Right hindlimb (tissue), 1 donor: Measurements from ENCODE around the gene PRRG4.
"Not testable (repeated sequence)": the region's sequence is repeated elsewhere in the genome, so short reads cannot be mapped to it uniquely, and the experiment has no call there.

Experiments used
- DNase-seq: peaks from one replicate; pipeline ENCODE4 v3.0.0-alpha.2; 2018

PRRG4 gene

DNA sequence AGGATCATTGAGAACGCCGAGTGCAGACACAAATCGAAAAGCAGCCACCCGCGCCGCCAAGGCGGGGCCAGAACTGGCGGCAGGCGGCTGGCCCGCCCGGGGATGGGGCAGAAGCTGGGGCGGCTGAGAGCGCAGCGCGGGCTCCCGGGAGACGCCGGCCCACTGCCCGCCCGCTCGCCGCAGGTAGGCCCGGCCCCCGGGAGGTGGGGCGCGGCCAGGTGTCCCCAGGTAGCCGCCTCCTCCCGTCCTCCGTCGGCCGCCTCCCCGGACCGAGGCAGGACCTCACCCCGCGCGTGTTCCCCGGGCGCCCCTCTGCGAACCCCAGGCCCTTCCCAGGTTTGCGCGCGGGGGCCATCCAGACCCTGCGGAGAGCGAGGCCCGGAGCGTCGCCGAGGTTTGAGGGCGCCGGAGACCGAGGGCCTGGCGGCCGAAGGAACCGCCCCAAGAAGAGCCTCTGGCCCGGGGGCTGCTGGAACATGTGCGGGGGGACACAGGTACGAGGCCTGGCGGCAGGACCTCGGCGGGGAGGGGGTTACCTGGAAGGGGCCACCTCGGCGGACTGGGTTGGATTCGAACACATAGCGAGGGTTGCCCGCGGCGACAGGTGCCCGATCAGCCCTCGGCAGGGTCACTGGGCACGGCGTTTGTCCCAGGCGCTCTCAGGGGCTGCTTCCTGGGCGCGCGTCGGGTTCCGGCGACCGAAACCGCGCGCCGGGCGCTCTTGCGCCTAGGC, at the start of gene PRRG4:
PRRG4 (plus strand) TSS at position 248 of the 733 bp plus-strand sequence. CDS start 603 bp downstream, outside the sequence.
- DNase-seq, result no peak

GRCh38 chr11:32780839-32781238, 48.9 kb upstream of the PRRG4 start:
- not testable (repeated sequence) for DNase-seq

- DNase-seq, result no peak
Observed at GRCh38 chr11:32781721-32782120, 48.0 kb upstream of the PRRG4 start.

DNA sequence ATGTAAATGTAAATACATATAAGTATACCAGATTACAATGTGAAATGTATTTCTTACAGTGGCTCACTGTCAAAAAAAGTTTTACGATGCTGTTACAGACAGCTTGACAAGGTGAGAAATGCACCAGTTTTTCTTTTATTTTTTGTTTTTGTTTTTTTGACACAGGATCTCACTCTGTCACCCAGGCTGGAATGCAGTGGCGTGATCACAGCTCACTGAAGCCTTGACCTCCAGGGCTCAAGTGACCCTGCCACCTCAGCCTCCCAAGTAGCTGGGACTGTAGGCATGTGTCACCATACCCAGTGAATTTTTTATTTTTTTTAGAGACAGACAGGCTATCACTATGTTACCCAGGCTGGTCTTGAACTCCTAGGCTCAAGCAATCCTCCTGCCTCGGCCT, 44.5 kb upstream of the PRRG4 start:
- no peak for DNase-seq

DNA sequence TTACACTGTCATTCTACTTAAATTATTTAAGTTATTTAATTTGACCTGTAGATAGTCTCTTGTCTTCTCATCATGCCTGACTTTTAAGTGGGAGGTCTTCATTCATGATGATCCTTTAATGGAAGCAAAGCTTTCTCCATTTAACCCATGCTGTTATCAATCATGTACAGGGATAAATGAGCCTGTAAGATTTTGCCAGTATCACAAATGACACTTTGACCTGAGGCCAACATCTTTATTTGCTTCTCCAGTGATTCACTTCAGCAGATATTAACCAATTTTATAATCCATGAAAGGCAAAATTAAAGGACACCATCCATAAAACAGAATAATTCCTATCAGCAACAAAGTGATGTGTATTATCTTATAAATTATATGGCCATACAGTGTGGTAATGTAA, 42.9 kb upstream of the PRRG4 start:
- no peak for DNase-seq

- DNase-seq, result no peak
Observed at GRCh38 chr11:32790916-32791315, 38.8 kb upstream of the PRRG4 start.

- no peak for DNase-seq
Observed at GRCh38 chr11:32792111-32792947, 37.4 kb upstream of the PRRG4 start.

- peak; percentile 43 for DNase-seq
Observed at GRCh38 chr11:32792948-32793475, 36.7 kb upstream of the PRRG4 start.

DNA sequence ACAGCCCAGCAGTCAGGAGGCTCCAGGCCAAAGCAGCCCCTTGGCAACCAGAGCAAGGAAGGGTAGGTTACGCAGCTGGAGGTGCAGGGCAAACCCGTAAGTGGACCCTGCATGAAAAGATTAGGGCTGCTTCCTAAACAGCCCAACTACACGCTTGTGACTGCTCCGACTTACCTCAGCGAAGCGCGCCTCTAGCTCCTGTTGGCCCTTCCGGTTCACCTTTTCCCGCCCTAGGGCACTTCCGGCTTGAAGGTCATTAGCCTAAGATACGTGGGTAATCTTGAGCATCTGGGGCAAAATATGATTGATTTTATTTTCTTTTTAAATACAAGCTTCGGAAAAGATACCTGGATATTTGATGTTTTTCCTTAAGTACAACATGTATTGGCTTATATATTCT, 35.3 kb upstream of the PRRG4 start, which contains the start of gene CCDC73:
CCDC73 (minus strand) TSS at position 224 of the 400 bp plus-strand sequence. CDS start 34,419 bp downstream, outside the sequence.
- DNase-seq, result no peak

DNA sequence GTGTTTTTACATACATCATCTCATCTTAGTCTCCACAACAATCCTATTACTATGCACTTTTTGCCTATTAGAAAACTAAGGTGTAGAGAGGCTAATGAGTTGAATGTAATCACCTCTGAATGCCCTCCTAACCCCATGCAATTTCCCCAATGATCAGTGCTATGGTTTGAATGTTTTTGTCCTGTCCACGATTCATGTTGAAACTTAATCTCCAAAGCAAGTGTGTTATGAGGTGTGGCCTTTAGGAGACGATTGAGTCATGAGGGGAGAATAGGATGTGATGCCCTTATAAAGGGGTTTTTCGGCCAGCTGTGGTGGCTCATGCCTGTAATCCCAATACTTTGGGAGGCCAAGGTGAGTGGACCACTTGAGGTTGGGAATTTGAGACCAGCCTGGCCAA, 33.3 kb upstream of the PRRG4 start:
- DNase-seq, result no peak

GRCh38 chr11:32809313-32809712, 20.4 kb upstream of the PRRG4 start:
- peak; percentile 72 for DNase-seq

DNA sequence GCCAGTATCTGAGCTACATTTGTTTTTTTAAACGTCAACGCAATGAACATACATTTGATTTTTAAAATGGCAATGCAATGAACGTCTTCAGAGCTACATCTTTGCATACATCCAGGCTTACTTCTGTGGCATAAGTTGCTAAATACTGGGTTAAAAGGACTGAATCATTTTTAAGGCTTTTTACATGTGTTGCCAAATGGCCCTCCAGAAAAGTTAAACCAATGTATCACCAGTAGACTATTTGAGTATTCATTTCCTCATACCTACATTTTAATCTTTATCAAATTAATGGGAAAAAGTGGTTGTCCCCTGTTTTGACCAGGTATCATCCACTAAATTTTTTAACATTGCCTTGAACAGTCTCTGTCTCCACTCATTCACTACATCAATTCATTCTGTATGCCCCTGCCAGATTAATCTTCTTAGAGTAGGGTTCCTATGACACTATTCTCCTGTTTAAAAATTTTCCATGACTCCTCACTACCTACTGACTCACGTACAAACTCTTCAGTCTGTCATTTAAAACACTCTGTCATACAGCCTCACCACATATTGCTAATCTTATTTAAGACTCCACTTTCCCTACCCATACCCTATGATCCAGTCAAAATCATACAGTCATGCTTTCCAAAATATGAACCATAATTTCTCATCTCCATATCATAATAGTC, 12.4 kb upstream of the PRRG4 start:
- no peak for DNase-seq

DNA sequence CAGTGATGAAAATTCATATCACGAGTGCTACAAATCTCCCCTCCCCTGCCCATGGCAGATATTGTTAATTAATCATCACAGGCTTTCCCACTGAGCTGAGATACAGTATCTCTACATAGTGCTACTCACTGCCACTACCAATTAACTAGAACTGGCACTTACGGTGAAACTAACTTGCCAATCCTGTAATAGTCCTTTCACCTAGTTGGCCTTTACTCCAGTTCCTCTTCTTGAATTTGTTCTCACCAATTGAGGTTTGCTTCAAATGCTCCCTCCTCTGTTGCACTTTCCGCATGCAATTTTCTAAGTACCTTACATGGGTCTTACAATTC, 11.9 kb upstream of the PRRG4 start:
- no peak for DNase-seq

- no peak for DNase-seq
Observed at GRCh38 chr11:32819187-32819586, 10.5 kb upstream of the PRRG4 start.

GRCh38 chr11:32820497-32820896, 9.2 kb upstream of the PRRG4 start:
- DNase-seq, result no peak

DNA sequence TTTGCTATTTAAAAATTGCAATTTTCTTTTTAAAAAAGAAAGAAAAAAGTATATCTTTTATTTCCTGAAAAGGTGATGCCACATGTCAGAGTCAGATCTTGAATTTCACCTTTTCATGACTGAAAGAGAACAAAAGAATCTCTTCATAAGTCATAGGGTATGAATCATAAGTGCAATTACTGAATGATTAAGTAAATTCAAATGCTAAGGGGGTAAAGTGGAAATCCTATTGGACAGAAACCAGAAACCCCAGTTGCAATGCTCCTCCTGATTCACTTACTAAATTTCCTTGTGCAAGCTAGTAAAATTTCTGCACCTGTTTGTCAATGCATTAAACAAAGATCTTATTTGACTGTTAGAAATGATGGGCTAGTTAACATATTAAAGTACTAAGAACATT, 8.2 kb upstream of the PRRG4 start:
- DNase-seq, result no peak

DNA sequence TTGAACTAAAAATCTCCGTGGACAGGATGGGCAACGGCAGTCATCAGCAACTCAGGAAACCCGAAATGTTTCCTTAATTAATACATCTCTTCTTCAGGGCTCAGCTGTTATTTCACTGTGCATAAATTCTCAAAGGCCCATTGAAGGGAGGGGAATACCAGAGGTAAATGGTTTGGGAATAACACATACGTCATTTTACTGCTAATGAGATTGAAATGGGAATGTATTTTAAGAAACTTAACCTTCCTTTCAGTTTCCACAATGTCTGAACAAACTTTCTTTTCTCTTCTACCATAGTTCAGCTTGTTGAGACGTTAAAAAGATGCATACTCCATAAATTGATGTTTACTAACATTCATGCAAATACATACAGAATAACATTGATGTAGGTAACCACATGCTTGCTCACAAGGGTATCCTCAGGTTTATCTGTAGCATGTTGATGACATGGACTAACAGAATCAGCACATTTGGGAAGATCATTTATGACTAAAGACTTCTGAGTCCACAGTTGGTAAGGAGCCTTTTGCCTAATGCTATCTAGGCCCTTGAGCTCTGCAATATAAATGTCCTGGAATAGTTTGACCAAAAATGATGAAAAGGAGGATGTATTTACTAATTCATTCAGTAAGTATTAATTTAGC, 7.7 kb upstream of the PRRG4 start:
- DNase-seq, result no peak

- not testable (repeated sequence) for DNase-seq
Observed at GRCh38 chr11:32823617-32824016, 6.1 kb upstream of the PRRG4 start.

GRCh38 chr11:32826113-32826512, 3.6 kb upstream of the PRRG4 start:
- no peak for DNase-seq

DNA sequence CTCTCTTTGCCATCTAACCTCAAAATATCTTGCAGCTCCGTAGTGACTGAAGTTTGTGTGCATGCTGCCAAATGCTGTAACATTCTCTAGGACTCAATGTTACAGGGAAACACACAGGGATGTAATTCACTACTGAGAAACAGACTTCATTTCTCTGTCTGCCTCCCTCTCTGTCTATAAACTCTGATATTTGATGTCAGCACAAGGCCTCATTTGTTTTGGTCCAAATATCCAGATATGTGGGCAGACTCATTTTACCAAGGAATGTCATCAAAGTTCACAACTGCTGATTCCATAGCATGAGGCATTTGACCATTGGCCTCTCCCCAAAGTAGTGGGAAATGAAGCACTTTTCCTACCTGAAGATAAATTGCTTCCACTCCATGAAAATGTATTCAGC, 2.5 kb upstream of the PRRG4 start:
- DNase-seq, result no peak

- DNase-seq, result peak; percentile 43
Observed at GRCh38 chr11:32829157-32829679, 509 bp upstream of the PRRG4 start.

DNA sequence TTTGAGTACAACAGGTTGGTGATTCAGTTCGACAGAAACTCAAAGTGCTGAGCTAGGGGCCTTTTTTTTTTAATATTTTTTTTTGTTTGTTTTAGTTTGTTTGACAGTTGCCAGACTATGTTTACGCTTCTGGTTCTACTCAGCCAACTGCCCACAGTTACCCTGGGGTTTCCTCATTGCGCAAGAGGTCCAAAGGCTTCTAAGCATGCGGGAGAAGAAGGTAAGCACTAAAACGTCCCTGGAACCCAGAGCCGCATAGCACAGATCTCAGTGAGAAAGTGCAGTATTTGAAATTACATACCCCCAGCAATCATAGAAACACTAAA, 649 bp downstream of the PRRG4 start:
- DNase-seq, result no peak

GRCh38 chr11:32830796-32831195, 1.1 kb downstream of the PRRG4 start:
- DNase-seq, result no peak
